HG02852 (cell line): ENCODE data around the gene OR51G2.

Experiments used
- ATAC-seq: cut with Tn5 transposase; IDR thresholded peaks from one replicate; pipeline ENCODE4 v1.9.1; 2021; ENCODE audit warnings: mild to moderate bottlenecking, moderate library complexity; ENCODE audit not compliant: unreplicated experiment

The OR51G2 gene

DNA sequence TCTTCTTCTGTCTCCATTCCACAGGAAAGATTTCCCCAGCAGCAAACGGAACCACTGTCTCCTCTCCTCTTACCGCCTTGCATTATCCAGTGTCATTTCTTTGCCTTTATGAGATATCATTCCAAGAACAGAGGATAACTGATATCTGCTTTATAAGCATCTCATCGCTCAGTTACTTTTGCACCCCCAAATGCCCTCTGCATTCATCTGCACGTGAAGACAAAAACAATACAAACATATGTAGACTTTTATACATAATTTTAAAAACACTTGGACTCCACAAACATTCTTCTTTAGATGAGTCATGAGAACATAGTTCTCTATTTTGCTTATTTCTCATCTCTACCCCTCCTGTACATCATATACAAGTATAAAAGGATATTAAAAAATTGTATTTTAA is 38.0 kb downstream of the OR51G2 start:
- no peak for ATAC-seq

DNA sequence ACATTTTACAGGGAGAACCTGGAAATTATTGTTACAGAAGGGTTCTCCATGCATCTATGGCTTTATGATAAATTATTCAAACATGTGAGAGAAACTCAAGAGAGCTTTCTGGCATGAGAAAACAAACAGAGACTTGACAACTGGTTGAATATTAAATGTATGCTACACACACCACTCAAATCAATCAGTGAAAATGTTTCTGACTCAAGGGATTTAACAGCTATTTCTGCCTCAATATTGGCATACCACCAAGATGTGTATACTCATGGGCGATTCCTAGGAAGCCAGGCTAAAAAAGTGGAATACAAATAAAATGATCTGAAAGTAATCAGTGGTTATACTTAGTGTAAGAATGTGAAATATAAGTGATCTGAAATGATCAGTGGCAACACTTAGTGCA is 53.3 kb downstream of the OR51G2 start:
- no peak for ATAC-seq

DNA sequence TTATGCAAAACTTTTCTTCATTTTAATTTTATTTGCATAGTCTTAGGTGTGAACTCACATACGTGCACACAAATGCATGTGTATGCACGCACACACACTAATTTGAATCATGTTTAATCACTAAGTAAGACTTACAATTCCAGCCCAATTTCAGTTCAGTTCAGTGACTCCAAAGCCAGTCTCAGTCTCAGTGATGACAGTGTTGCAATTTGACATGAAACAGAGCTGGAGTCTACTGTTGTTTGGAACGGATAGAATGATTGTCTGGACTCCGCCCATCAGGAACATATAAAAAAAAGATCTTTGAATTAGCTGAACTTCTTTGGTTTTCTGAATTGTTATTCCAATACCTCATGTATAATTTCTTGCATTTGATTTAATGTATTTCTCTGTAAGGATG is 55.3 kb downstream of the OR51G2 start:
- no peak for ATAC-seq
